Activated naive CD4-positive, alpha-beta T cell treated with anti-CD3 and anti-CD28 coated beads, Interleukin-2, amount 50 U/mL, for 72 hours (primary cell): ENCODE results near the gene SH3BP2. TPM values are rescaled to one million over a fixed set of nuclear protein-coding genes. Genes with fewer than 3 reads are reported as not detected.
A peak's percentile ranks its signal among the peaks of the same experiment; 100 is the strongest.
"Not testable (repeated sequence)": the region's sequence is repeated elsewhere in the genome, so short reads cannot be mapped to it uniquely, and the experiment has no call there.

ENCODE experiments used
- ATAC-seq, 2 donors: fragments of 150-1000 bp; cut with Tn5 transposase; 2 replicates each; pipeline ENCODE4 v1.10.0; 2021; ENCODE audit warnings: mild to moderate bottlenecking in 2 of 2, moderate library complexity in 2 of 2
- DNase-seq, 2 donors: peaks; one replicate each; pipeline ENCODE4 v3.0.0; 2021 to 2022; ENCODE audit warnings: low spot score in 2 of 2
- H3K27ac Mint-ChIP-seq, 2 donors: one replicate each; pipeline ENCODE4 v1.8.0; 2022; ENCODE audit warnings: mild to moderate bottlenecking in 2 of 2, mixed read lengths in 2 of 2
- H3K36me3 Mint-ChIP-seq, 2 donors: one replicate each; pipeline ENCODE4 v1.8.0; 2022; ENCODE audit warnings: mixed read lengths in 2 of 2
- H3K9me3 Mint-ChIP-seq, 2 donors: one replicate each; pipeline ENCODE4 v1.8.0; 2022; ENCODE audit warnings: mixed read lengths in 2 of 2
- total RNA-seq, 2 donors: library from RNA; stranded (reverse); gene quantifications; one replicate each; pipeline ENCODE4 v1.2.3, GENCODE V29; 2022

The SH3BP2 gene
- total RNA-seq, 2 donors from 2014 or later: 56.6 to 77.6 TPM

GRCh38 chr4:2761035-2761923, 31.6 kb upstream of the SH3BP2 start:
- no peak for ATAC-seq
- no peak for DNase-seq
- Mint-ChIP-seq H3K27ac (no peak overlapping the region), H3K36me3 (no peaks in the 10 kb centered on the region), H3K9me3 (no peaks in the 10 kb centered on the region)

- ATAC-seq: no peak
- Mint-ChIP-seq H3K27ac (no peak overlapping the region), H3K9me3 (no peaks in the 10 kb centered on the region), H3K36me3 (no peaks in the 10 kb centered on the region)
- DNase-seq: no peak
Measured at GRCh38 chr4:2762048-2762447, 30.8 kb upstream of the SH3BP2 start.

DNA sequence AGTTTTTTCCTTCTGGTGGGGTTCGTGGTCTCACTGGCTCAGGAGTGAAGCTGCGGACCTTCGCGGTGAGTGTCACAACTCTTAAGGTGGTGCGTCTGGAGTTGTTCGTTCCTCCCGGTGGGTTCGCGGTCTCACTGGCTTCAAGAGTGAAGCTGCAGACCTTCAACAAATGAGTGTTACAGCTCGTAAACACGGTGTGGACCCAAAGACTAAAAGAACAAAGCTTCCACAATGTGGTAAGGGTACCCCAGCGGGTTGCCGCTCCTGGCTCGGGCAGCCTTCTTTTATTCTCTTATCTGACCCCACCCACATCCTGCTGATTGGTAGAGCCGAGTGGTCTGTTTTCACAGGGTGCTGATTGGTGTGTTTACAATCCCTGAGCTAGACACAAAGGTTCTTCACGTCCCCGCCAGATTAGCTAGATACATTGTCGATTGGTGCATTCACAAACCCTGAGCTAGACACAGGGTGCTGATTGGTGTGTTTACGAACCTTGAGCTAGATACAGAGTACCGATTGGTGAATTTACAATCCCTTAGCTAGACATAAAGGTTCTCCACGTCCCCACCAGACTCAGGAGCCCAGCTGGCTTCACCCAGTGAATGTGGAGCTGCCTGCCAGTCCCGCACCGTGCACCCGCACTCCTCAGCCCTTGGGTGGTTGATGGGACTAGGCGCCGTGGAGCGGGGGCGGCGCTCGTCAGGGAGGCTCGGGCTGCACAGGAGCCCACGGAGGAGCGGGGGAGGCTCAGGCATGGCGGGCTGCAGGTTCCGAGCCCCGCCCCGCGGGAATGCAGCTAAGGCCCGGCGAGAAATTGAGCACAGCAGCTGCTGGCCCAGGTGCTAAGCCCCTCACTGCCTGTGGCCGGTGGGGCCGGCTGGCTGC, 30.2 kb upstream of the SH3BP2 start:
- DNase-seq, ATAC-seq, H3K9me3 Mint-ChIP-seq, H3K27ac Mint-ChIP-seq, H3K36me3 Mint-ChIP-seq: not testable (repeated sequence)

GRCh38 chr4:2763511-2763967, 29.3 kb upstream of the SH3BP2 start:
- H3K9me3 Mint-ChIP-seq: no peaks in the 10 kb centered on the region
- no peak for DNase-seq
- no peak for ATAC-seq
- peak overlapping the region in 1 of 2 donors; percentile 50 for H3K27ac Mint-ChIP-seq
- no peaks in the 10 kb centered on the region for H3K36me3 Mint-ChIP-seq

DNA sequence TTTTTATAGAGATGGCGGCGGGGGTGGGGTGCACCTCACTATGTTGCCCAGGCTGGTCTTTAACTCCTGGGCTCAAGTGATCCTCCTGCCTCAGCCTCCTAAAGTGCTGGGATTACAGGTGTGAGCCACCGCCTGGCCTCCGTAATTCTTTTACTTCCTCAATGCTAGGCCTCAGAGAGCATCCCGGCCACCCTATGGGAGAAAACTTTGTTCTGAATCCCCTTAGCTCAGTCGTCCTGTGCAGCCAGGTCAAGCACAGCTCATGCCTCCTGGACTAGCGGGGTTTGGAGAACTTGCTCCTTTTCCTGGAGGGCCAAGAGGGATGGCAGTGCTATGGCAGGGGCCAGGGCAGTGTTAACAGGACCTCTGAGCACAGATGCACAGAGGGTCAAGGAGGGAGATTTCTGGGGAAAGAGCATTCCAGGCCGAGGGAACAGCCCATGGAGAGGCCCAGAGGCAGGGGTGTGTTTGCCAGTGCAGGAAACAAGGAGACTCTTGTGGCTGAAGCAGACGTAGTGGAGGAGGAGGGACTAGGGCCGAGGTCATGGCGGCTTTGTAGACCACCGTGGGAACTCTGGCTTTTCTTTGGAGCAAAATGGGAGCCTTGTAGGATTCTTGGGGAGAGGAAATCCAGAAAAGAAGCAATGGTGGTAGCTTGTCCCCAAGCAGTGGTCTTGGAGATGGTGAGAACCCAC, 26.9 kb upstream of the SH3BP2 start:
- Mint-ChIP-seq H3K9me3 (no peaks in the 10 kb centered on the region), H3K27ac (no peak overlapping the region), H3K36me3 (peaks cover 0 to 10% of the 10 kb centered on the region in 2 donors)
- DNase-seq (no peak), ATAC-seq (no peak)

DNA sequence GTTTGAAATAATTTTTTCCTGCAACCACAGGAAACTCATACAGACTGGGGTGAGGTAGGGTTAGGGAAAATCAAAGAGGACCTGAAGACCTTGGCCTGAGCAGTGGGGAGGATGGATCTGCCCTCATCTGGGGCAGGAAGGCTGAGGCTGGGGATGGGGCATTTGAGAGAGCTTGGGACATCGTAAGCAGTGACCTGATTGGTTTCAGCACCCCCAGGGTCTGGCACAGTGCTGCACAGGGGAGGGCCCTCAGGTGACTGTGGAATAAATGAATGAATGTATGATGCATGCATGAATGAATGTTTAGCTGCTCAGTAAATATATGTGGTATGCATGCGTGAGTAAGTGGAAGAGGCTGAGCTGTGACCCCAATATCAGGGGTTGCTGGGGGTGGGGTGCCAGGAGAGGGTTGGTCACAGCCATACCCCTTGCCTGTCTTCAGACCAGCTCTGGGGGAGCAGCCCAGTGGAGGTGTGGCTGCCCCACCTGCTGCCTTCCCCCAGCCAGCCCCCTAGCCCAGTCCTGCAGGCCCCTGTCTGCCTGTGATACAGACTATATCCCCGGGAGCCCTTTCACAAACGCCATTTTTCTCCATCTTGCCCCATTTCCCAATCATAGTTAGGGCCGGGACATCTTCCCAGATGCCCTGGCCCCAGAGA, 25.7 kb upstream of the SH3BP2 start:
- Mint-ChIP-seq H3K9me3 (no peaks in the 10 kb centered on the region), H3K27ac (no peak overlapping the region), H3K36me3 (peaks cover 0 to 10% of the 10 kb centered on the region in 2 donors)
- ATAC-seq (no peak), DNase-seq (no peak)

GRCh38 chr4:2767705-2768074, 25.2 kb upstream of the SH3BP2 start:
- DNase-seq (no peak), ATAC-seq (no peak)
- Mint-ChIP-seq H3K36me3 (peaks cover 0 to 10% of the 10 kb centered on the region in 2 donors), H3K27ac (no peak overlapping the region), H3K9me3 (no peaks in the 10 kb centered on the region)

DNA sequence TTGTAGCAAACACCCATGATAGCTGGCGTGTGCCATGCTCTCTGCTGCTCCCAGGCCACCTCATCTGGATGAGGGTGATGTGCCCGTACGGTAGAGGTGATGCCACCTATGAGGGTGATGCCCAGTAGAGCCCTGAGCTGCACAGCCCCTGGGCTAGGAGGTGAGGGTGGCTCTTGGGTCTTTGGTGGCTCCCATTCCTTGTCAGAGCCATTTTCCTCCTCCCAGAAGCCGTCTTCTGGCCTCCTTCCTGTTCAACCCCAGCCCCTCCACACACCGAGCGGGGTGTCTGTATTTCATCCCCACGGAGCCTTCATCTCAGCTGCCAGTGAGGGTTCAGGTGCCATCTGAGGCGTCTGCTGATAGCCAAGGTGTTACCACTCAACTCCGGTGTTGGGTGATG, 24.8 kb upstream of the SH3BP2 start:
- no peak for DNase-seq
- no peak for ATAC-seq
- Mint-ChIP-seq H3K27ac (no peak overlapping the region), H3K9me3 (no peaks in the 10 kb centered on the region), H3K36me3 (peaks cover 0 to 10% of the 10 kb centered on the region in 2 donors)

DNA sequence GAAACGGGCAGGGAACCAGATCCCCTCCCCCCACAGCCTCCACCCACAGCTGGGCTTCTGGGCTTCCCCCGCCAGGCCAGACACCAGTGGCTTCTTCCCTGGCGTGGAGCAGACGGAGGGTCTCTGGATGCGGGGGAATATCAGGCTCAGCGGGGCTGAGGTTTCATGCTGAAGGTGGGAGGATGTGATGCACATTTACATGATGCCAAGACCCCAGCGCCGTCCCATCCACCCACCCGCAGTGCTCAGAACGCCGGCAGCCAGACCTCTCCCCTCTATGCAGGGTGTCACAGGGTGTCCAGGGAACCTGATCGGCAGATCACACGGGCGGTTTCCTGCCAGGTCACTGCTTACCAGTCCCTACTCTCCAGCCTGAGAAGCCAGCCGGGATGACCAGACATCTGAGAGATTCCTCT, 24.0 kb upstream of the SH3BP2 start:
- no peak for ATAC-seq
- H3K27ac Mint-ChIP-seq: no peak overlapping the region
- H3K9me3 Mint-ChIP-seq: no peaks in the 10 kb centered on the region
- H3K36me3 Mint-ChIP-seq: peaks cover 0 to 10% of the 10 kb centered on the region in 2 donors
- no peak for DNase-seq

- Mint-ChIP-seq H3K36me3 (peaks cover 0 to 10% of the 10 kb centered on the region in 2 donors), H3K27ac (peak overlapping the region; percentile 12 to 80)
- peak; percentile 35 to 45 for ATAC-seq
Measured at GRCh38 chr4:2771264-2771663, 21.6 kb upstream of the SH3BP2 start.

GRCh38 chr4:2780643-2781042, 12.2 kb upstream of the SH3BP2 start:
- Mint-ChIP-seq H3K36me3 (peaks cover 0 to 19% of the 10 kb centered on the region in 2 donors), H3K9me3 (peaks cover 0 to 14% of the 10 kb centered on the region in 2 donors)
- not testable (repeated sequence) for DNase-seq, ATAC-seq, H3K27ac Mint-ChIP-seq

More at GRCh38 chr4:2771264-2771663, 21.6 kb upstream of the SH3BP2 start:
- no peaks in the 10 kb centered on the region for H3K9me3 Mint-ChIP-seq
- no peak for DNase-seq

DNA sequence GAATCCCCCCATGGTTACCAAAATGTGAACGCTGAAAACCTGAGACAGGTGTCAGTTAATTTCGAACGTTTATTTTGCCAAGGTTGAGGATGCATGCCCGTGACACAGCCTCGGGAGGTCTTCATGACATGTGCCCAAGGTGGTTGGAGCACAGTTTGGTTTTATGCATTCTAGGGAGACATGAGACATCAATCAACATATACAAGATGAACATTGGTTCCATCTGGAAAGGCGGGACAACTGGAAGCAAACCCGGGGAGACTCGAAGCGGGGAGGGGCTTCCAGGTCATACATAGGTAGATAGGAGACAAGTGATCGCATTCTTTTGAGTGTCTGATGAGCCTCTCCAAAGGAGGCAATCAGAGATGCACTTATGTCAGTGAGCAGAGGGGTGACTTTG, 11.0 kb upstream of the SH3BP2 start:
- ATAC-seq (no peak), DNase-seq (no peak)
- Mint-ChIP-seq H3K9me3 (peaks cover 0 to 14% of the 10 kb centered on the region in 2 donors), H3K36me3 (peaks cover 0 to 19% of the 10 kb centered on the region in 2 donors), H3K27ac (no peak overlapping the region)

DNA sequence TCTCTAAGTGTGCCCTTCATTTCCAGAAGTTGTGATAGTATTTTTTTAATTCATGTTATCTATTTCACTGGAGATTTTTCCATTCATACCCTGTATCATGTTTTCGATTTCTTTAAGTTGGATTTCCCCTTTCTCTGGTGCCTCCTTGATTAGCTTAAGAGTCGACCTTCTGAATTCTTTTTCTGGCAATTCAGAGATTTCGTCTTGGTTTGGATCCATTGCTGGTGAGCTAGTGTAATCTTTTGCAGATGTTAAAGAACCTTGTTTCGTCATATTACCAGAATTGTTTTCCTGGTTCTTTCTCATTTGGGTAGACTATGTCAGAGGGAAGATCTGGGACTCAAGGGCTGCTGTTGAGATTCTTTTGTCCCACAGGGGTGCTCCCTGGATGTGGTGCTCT, 9.1 kb upstream of the SH3BP2 start:
- no peak overlapping the region for H3K27ac Mint-ChIP-seq
- peaks cover 0 to 14% of the 10 kb centered on the region in 2 donors for H3K9me3 Mint-ChIP-seq
- peaks cover 0 to 19% of the 10 kb centered on the region in 2 donors for H3K36me3 Mint-ChIP-seq
- ATAC-seq: no peak
- no peak for DNase-seq

DNA sequence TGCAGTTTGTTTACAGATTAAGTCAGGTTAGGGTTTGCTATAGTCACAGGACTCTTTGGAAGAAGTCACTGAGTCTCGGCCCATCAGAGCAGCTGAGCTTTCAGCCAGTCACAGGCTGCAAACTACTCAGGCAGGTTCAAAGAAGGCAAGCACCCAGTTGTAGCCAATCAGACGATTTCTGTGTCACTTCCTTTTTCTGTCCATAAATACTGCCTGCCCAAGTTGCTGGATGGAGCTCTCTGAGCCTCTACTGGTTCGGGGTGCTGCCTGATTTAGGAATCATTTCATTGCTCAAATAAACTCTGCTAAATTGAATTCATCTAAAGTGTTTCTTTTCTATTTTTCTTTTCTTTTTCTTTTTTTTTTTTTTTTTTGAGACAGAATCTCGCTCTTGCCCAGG, 7.3 kb upstream of the SH3BP2 start:
- ATAC-seq (peak; percentile 70 to 72), DNase-seq (no peak)
- H3K36me3 Mint-ChIP-seq: peaks cover 0 to 19% of the 10 kb centered on the region in 2 donors
- H3K9me3 Mint-ChIP-seq: peaks cover 0 to 14% of the 10 kb centered on the region in 2 donors
- H3K27ac Mint-ChIP-seq: peak overlapping the region in 1 of 2 donors; percentile 84

DNA sequence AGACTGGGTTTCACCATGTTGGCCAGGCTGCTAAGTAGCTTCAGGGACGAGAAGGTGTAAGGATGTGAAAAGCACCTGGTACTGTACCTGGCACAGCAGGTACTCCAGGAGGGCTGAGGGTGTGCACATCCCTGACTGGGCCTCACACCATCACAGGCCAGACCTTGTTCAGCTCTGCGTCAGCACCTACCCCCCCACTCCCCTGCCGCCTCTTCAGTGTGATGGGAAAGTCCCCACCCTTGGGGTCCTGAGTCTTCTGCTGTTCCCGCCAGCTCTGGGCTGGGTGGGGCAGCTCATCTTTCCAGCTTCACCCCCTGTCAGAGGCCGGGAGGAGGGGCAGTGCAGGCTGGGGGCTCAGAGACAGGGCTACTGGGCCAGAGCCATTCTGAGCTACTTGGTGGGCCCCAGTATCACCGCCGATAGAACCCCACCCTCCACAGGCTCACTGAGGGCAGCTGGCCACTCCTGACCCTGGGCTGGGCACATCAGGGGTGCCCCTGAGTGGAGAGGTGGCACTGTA, 6.7 kb upstream of the SH3BP2 start:
- no peak for DNase-seq
- peaks cover 0 to 19% of the 10 kb centered on the region in 2 donors for H3K36me3 Mint-ChIP-seq
- peak overlapping the region; percentile 84 to 92 for H3K27ac Mint-ChIP-seq
- peaks cover 0 to 14% of the 10 kb centered on the region in 2 donors for H3K9me3 Mint-ChIP-seq
- peak; percentile 62 to 66 for ATAC-seq

- no peak for DNase-seq
- no peak for ATAC-seq
- Mint-ChIP-seq H3K27ac (peak overlapping the region; percentile 84 to 92), H3K9me3 (peaks cover 0 to 12% of the 10 kb centered on the region in 2 donors), H3K36me3 (peaks cover 0 to 19% of the 10 kb centered on the region in 2 donors)
Measured at GRCh38 chr4:2786794-2787229, 6.1 kb upstream of the SH3BP2 start.
